GM18951 (cell line): ENCODE data around the gene NEURL4.

Experiments
- POLR2A ChIP-seq: IDR thresholded peaks from 4 replicates; pipeline ENCODE4 v1.6.1; 2011; ENCODE audit warnings: mild to moderate bottlenecking; ENCODE audit not compliant: insufficient read length, insufficient read depth; ENCODE audit errors: extremely low read depth
- in situ Hi-C: fragments of 300-500 bp; cut with MboI; formaldehyde crosslinking; loops from one replicate; pipeline ENCODE4 v1.12.0; 2022; ENCODE audit warnings: low sequenced_read_pairs, mixed read lengths, inconsistent platforms; ENCODE audit not compliant: unreplicated experiment

NEURL4 gene

DNA sequence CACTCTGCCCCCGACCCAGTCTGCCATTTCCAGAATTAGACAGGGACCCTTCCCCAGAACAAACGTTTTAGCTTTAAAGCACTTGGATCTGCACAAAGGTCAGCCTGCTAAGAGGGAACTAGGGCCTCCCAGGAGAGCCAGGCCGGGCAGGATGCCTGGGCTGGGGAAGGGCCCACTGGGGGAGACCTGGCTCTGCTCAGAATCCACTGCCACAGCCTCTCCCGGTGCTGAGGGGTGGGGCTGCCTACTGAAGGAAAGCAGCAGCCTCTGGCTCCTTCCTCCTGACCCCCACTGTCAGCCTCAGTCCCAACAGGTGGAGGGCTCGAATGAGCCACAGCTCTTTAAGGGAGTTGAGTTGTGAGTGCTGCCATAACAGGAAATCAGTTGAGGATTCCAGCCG lies 36.4 kb downstream of the NEURL4 start:
- in situ Hi-C loops, result no loop called here

DNA sequence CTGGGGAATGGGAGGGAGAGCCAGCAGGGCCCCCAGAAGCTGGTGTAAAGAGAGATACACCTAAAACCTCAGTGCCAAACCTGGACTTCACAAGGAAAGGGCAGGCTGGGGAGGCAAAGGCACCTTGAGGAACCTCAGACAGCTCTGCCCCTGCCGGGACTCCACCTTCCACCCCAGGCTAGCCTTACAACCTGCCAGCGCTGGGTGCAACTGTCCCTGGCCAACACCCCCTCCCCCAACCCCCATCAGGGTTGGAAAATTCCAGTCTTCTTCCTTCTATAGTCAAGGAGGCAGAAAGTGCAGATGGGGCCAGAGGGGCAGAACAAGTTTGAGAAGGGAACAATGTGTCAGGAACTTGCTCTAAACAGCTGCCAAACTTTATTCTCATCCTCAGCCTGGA lies 36.9 kb downstream of the NEURL4 start:
- in situ Hi-C loops, result no loop called here
- no peak for TF ChIP-seq POLR2A

More for the DNA sequence above, 36.4 kb downstream of the NEURL4 start:
- no peak for TF ChIP-seq POLR2A

DNA sequence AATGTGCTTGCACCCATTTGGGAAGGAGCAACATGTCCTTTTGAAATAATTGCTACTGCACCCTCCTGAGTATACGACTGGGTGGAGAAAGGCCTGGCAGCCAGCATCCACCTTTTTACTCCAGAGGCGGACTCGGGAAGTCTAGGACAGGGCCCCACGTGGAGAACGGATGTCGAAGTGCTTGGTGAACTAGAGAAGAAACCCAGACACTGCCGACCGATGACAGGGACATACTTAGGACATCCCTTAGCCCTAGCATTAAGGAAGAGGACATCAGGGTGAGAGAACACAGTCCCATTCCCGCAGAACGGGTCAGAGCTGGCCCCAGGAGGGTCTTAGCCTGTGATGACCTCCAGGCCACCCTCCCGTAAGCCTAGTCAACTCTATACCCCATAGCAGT lies 38.5 kb downstream of the NEURL4 start:
- in situ Hi-C loops, result no loop called here
- TF ChIP-seq POLR2A, result no peak

DNA sequence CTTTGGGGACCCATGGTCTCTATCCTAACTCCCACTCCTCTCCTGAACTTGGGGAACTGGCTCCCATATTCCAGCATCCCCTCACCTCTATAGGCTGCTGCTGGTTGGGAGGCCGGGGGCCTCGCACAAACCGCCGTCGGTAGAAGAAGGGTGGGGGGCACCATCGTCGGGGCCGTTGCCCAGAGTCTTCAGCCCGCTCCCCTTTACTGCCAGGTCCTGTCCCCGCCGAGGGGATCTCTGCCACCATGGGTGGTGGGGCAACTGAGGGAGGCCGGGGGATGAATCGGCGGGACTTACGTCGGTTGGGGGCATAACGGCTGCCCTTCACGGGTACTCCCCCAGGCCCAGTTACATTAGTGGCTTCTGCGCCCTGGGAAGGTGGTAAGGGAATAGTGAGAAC lies 39.0 kb downstream of the NEURL4 start:
- in situ Hi-C loops, result no loop called here
- no peak for TF ChIP-seq POLR2A

DNA sequence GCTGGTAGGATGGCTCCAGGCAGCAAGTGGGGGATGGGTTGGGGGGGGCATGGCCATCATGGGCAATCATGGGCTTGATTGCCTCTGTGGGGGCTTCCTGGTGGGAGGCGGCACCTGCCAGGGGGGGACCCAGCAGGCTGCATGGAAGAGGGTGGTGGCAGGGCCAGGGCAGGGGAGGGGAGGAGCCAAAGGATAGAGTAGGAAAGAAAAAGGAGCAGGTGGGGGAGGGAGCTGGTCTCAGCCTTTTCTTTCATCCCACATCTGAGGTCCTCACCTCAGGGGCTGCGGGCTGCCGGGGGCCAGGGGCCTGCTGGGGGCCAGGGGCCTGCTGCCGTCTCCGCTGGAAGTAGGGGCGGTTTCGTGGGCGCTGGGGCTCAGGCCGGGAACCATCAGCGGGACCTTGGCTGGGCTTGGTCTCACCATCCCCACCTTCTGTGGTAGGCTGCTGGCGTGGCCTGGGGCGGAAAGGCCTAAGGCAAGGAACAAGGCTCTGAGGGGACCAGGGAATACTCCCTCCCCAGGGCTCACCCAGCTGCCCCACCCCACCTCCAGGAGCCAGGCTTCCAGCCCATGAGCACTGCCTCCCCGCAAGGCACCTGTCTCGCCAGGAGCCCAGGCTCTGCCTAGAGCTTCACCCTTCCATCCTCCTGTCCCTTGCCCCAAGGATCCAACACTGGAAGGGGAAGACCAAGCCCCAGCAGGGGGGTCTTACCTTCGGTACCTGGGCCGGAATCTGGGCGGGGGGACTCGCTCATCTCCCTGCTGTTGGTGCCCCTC lies 39.7 kb downstream of the NEURL4 start:
- in situ Hi-C loops, result no loop called here
- no peak for TF ChIP-seq POLR2A

DNA sequence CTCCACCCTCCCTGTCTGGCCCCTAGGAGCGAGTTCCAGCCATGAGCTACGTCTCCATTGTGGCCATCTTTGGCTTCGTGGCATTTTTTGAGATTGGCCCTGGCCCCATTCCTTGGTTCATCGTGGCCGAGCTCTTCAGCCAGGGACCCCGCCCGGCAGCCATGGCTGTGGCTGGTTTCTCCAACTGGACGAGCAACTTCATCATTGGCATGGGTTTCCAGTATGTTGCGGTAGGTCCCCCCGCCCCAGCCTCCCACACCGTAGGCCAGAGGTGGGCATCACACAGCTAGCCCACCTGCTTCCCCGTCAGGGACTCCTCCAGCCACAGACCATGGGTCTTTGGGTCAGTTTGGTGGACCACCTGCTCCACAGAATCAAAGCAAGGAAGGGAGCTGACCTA lies 43.5 kb downstream of the NEURL4 start:
- TF ChIP-seq POLR2A, result no peak
- in situ Hi-C loops, result no loop called here

DNA sequence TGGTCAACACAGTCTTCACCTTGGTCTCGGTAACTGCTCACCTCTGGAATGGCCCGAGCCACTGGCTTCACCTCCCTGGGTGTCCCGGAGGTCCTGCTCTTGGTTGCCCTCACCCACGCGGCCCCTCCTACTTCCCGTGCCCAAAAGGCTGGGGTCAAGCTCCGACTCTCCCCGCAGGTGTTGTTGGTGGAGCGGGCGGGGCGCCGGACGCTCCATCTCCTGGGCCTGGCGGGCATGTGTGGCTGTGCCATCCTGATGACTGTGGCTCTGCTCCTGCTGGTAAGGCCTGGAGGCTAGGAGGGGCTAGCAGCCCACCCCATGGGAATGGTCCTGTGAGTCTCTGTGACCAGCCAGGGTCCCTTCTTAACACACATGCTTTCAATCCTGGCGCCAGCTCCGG lies 44.2 kb downstream of the NEURL4 start:
- no peak for TF ChIP-seq POLR2A
- in situ Hi-C loops, result no loop called here

DNA sequence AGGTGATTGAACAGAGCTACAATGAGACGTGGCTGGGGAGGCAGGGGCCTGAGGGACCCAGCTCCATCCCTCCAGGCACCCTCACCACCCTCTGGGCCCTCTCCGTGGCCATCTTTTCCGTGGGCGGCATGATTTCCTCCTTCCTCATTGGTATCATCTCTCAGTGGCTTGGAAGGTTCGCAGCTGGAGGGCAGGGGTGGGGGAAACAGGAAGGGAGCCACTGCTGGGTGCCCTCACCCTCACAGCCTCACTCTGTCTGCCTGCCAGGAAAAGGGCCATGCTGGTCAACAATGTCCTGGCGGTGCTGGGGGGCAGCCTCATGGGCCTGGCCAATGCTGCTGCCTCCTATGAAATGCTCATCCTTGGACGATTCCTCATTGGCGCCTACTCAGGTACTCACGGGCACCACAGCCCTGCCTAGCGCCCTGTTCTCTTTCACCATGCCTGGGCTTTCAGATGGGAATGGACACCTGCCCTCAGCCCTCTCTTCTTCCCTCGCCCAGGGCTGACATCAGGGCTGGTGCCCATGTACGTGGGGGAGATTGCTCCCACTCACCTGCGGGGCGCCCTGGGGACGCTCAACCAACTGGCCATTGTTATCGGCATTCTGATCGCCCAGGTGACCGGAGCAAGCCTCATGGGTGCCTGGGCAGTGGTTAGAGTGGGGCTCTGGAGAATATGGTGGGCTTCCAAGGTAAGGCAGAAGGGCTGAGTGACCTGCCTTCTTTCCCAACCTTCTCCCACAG lies 45.5 kb downstream of the NEURL4 start:
- in situ Hi-C loops, result no loop called here
- no peak for TF ChIP-seq POLR2A

DNA sequence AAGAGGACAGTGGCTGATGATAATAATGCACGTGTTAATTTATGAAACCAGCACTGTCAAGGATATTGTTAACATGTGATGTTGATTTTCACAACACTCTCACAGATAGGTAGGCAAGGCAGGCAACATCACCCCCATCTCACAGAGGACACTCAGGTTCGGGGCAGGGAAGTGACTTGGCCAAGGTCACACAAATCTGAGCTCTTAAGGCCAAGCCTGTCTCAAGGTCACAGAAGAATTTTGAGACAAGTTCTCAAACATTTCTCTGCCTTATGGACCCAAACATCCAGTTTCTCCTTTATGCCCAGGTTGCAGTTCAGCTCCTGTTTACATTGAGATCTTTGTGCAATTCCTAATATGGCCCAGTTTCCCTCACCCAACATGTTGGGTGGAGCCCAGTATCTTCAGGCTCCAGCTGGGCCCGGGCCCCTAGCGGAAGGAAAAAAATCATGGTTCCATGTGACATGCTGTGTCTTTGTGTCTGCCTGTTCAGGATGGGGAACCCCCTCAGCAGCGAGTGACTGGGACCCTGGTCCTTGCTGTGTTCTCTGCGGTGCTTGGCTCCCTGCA lies 46.3 kb downstream of the NEURL4 start:
- TF ChIP-seq POLR2A, result no peak
- in situ Hi-C loops, result no loop called here

DNA sequence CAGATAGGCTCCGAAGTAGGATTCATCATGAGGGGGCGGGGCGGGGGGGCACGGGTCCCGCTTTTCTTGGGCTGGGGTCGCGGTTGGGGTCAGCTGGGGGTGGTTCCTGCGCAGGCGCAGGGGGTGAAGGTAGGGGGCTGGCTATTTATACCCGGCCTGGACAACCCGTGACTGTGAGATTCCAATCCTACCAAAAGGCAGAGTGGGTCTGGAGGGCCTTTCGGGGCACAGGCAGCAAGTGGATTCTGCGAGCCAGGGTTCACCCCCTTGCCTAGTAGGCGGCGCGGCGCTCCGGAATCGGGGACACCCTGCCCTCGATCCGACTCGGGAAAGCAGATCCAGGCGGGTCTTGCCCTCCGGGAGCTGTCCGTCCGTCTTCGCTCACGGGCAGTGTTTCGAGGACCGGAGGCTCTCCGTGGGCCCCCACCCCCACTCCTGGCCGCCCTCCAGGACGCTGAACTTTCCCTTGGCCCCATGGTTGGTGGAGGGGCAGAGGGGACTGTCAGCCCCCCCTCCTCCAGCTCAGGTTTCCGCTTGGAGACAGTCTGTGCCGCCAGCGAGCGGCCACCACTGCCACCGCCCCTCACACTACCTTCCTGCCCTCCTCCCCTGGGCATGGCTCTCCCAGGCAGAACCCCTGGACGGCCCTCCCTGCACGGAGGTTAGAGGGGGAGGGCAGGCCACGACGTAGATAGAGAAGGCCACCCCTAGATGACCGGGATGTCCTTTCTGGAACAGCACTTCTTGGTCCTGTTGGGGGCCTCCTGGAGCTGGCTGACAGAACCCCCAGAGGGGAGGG lies 47.0 kb downstream of the NEURL4 start:
- in situ Hi-C loops, result no loop called here
- TF ChIP-seq POLR2A, result no peak

DNA sequence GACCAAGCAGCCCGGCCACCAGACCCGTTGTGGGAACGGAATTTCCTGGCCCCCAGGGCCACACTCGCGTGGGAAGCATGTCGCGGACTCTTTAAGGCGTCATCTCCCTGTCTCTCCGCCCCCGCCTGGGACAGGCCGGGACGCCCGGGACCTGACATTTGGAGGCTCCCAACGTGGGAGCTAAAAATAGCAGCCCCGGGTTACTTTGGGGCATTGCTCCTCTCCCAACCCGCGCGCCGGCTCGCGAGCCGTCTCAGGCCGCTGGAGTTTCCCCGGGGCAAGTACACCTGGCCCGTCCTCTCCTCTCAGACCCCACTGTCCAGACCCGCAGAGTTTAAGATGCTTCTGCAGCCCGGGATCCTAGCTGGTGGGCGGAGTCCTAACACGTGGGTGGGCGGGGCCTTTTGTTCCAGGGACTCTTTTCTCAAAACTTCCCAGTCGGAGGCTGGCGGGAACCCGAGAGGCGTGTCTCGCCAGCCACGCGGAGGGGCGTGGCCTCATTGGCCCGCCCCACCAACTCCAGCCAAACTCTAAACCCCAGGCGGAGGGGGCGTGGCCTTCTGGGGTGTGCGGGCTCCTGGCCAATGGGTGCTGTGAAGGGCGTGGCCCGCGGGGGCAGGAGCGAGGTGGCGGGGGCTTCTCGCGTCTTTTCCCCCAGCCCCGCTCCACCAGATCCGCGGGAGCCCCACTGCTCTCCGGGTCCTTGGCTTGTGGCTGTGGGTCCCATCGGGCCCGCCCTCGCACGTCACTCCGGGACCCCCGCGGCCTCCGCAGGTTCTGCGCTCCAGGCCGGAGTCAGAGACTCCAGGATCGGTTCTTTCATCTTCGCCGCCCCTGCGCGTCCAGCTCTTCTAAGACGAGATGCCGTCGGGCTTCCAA lies 47.8 kb downstream of the NEURL4 start, which contains the start of gene SLC2A4:
TSS of gene SLC2A4 (plus strand) at position 645 of the 879 bp plus-strand sequence. CDS start at position 862, 217 bp downstream.
- in situ Hi-C loops, result no loop called here
- no peak for TF ChIP-seq POLR2A

DNA sequence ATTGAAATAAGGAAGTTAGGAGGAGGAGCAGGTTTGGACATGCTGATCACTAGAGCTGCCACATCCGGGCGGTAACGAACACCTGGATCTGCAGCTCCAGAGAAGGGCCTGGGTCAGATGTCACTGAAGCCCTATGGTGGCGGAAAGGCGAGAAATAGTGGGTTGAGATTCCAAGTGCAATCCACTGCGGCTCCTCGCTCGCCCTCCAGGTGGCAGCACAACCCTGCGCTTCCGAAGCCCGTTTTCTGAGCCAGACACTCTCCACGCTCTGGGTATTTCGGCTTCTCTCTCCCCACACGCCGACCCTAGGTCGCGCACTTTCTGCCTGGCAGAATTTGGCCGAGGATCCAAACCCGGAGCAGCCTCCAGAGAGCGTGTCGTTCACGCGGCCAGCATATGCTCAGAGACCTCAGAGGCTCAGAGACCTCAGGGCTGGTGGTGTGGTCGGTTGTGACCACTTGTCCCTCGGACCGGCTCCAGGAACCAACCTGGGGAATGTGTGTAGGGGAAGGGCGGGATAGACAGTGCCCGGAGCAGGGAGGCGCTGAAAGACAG lies 48.5 kb downstream of the NEURL4 start:
- in situ Hi-C loops, result no loop called here

More for the DNA sequence above, 48.5 kb downstream of the NEURL4 start:
- TF ChIP-seq POLR2A, result no peak
